SK-N-SH (cell line): ENCODE data around the gene DCAKD. TPM values are rescaled to one million over a fixed set of nuclear protein-coding genes. Genes with fewer than 3 reads are reported as not detected.

Experiments used
- CTCF ChIA-PET: fragments of 300-600, 350-600 bp; formaldehyde crosslinking; extraction: SDS; loops from one replicate; lab custom pipeline; 2021; lab: Yijun Ruan, JAX
- POLR2A ChIA-PET: fragments of 350-600 bp; sonication (Branson Sonifier 250); formaldehyde crosslinking; extraction: SDS; loops from one replicate; lab custom pipeline; 2020; ENCODE audit warnings: antibody characterized with exemption, inconsistent platforms; lab: Yijun Ruan, JAX
- DNase-seq: peaks from one replicate; pipeline ENCODE4 v3.0.0; 2012
- H2AFZ ChIP-seq: fragments of 200-600 bp; sonication (generic); 2 replicates; pipeline ENCODE4 v1.8.1; 2016; ENCODE audit warnings: antibody characterized with exemption, mild to moderate bottlenecking, low read depth
- H3F3A ChIP-seq: fragments of 200-600 bp; sonication (generic); replicated peaks from 2 replicates; pipeline ENCODE3; 2016; ENCODE audit warnings: antibody characterized with exemption, mild to moderate bottlenecking; ENCODE audit not compliant: insufficient read depth
- H3K27ac ChIP-seq, 2 experiments: fragments of 200-500 bp in 1 of 2; fragments of 200-600 bp in 1 of 2; sonication (Bioruptor generic) in 1 of 2; sonication (generic), shearing (Covaris generic) in 1 of 2; 2 replicates each; pipeline versions ENCODE4 v1.5.1 to v1.6.1; 2014 to 2016; ENCODE audit warnings: low read depth in 2 of 2, inconsistent platforms in 1 of 2, low read length in 1 of 2, mild to moderate bottlenecking in 1 of 2, mixed read lengths in 1 of 2
- H3K27me3 ChIP-seq: fragments of 200-600 bp; sonication (generic), shearing (Covaris generic); 2 replicates; pipeline ENCODE4 v1.6.1; 2016; ENCODE audit warnings: mixed run types; ENCODE audit not compliant: insufficient read depth
- H3K36me3 ChIP-seq, 2 experiments: fragments of 200-500 bp in 1 of 2; fragments of 200-600 bp in 1 of 2; sonication (Bioruptor generic) in 1 of 2; sonication (generic) in 1 of 2; replicated peaks in 1 of 2; 2 replicates each; pipeline versions ENCODE3 to v1.5.1; 2014 to 2016; ENCODE audit warnings: low read length in 1 of 2, mild to moderate bottlenecking in 1 of 2; ENCODE audit not compliant: insufficient read depth in 2 of 2, control insufficient read depth in 1 of 2
- H3K4me1 ChIP-seq, 2 experiments: fragments of 200-500 bp in 1 of 2; fragments of 200-600 bp in 1 of 2; sonication (Bioruptor generic) in 1 of 2; sonication (generic), shearing (Covaris generic) in 1 of 2; 2 replicates each; pipeline versions ENCODE4 v1.5.1 to v1.6.1; 2014 to 2016; ENCODE audit warnings: low read depth in 1 of 2, low read length in 1 of 2, mixed run types in 1 of 2; ENCODE audit not compliant: insufficient read depth in 2 of 2, control insufficient read depth in 1 of 2
- H3K4me2 ChIP-seq: fragments of 200-600 bp; sonication (generic), shearing (Covaris generic); 2 replicates; pipeline ENCODE4 v1.6.1; 2017; ENCODE audit warnings: mixed run types
- H3K4me3 ChIP-seq, 2 experiments: fragments of 200-500 bp in 1 of 2; fragments of 200-600 bp in 1 of 2; sonication (Bioruptor generic) in 1 of 2; sonication (generic), shearing (Covaris generic) in 1 of 2; 2 replicates each; pipeline versions ENCODE4 v1.5.1 to v1.8.1; 2014 to 2016; ENCODE audit warnings: low read depth in 2 of 2, inconsistent platforms in 1 of 2, low read length in 1 of 2, mild to moderate bottlenecking in 1 of 2, mixed read lengths in 1 of 2, moderate library complexity in 1 of 2
- H3K79me2 ChIP-seq: fragments of 200-600 bp; sonication (generic); 2 replicates; pipeline ENCODE4 v1.8.1; 2017; ENCODE audit warnings: mild to moderate bottlenecking; ENCODE audit not compliant: insufficient read depth
- H3K9ac ChIP-seq: fragments of 200-600 bp; sonication (generic); 2 replicates; pipeline ENCODE4 v1.6.1; 2017; ENCODE audit warnings: mixed run types
- H3K9me2 ChIP-seq: fragments of 200-600 bp; sonication (generic); 2 replicates; pipeline ENCODE4 v1.6.1; 2017; ENCODE audit warnings: mixed run types
- H3K9me3 ChIP-seq: fragments of 200-600 bp; sonication (generic); 2 replicates; pipeline ENCODE4 v1.6.1; 2017; ENCODE audit warnings: mixed run types, mild to moderate bottlenecking, moderate library complexity
- H4K20me1 ChIP-seq: fragments of 200-600 bp; sonication (generic); 2 replicates; pipeline ENCODE4 v1.6.1; 2017; ENCODE audit warnings: mild to moderate bottlenecking, mixed run types; ENCODE audit not compliant: insufficient read depth
- CHD2 ChIP-seq: fragments of 150-350 bp; IDR thresholded peaks from 2 replicates; pipeline ENCODE4 v1.6.1; 2018; ENCODE audit warnings: low read length; ENCODE audit not compliant: partially characterized antibody
- ELF1 ChIP-seq: IDR thresholded peaks from 2 replicates; pipeline ENCODE4 v1.4.0; 2012
- EP300 ChIP-seq, 2 experiments: IDR thresholded peaks; 2 replicates each; pipeline versions ENCODE4 v1.4.0 to v1.6.1; 2012; ENCODE audit warnings: borderline replicate concordance in 1 of 2, low read depth in 1 of 2, low read length in 1 of 2
- FOXM1 ChIP-seq: IDR thresholded peaks from 2 replicates; pipeline ENCODE4 v1.4.0; 2012; ENCODE audit warnings: low read depth, mild to moderate bottlenecking
- GABPA ChIP-seq: IDR thresholded peaks from 2 replicates; pipeline ENCODE4 v1.4.0; 2012; ENCODE audit warnings: low read depth, mild to moderate bottlenecking
- GATA2 ChIP-seq: sonication (generic); formaldehyde crosslinking; IDR thresholded peaks from 2 replicates; pipeline ENCODE4 v1.5.0; 2020; ENCODE audit warnings: mild to moderate bottlenecking, missing genetic modification reagents
- JUND ChIP-seq: IDR thresholded peaks from 2 replicates; pipeline ENCODE4 v1.4.0; 2012
- NRF1 ChIP-seq: IDR thresholded peaks from 2 replicates; pipeline ENCODE4 v1.6.1; 2012; ENCODE audit warnings: low read depth, mild to moderate bottlenecking, low read length
- RCOR1 ChIP-seq: fragments of 150-350 bp; IDR thresholded peaks from 2 replicates; pipeline ENCODE4 v1.6.1; 2017; ENCODE audit warnings: antibody characterized with exemption, low read length
- SIN3A ChIP-seq: IDR thresholded peaks from 2 replicates; pipeline ENCODE4 v1.6.1; 2012; ENCODE audit warnings: low read depth, mild to moderate bottlenecking, low read length, moderate library complexity, borderline replicate concordance
- TAF1 ChIP-seq: IDR thresholded peaks from 2 replicates; pipeline ENCODE4 v1.6.1; 2012; ENCODE audit warnings: low read depth, mild to moderate bottlenecking, low read length, moderate library complexity, borderline replicate concordance
- TCF12 ChIP-seq: IDR thresholded peaks from 2 replicates; pipeline ENCODE4 v1.4.0; 2012
- polyA plus RNA-seq, 3 experiments: library from polyadenylated mRNA; depleted of rRNA; stranded (reverse); fragments of >200 nt; gene quantifications; 2 replicates each; pipeline ENCODE4 v1.2.3, GENCODE V29; 2012
- TF ChIP-seq, protein P1 (sequence below): IDR thresholded peaks from 2 replicates; pipeline ENCODE4 v1.4.0; 2012; ENCODE audit warnings: low read depth, borderline replicate concordance
- TF ChIP-seq, protein P2 (sequence below): fragments of 150-350 bp; IDR thresholded peaks from 2 replicates; pipeline ENCODE4 v1.6.1; 2017; ENCODE audit warnings: antibody characterized with exemption, low read length, low read depth, borderline replicate concordance
- TF ChIP-seq, protein P3 (sequence below): fragments of 200-600 bp; sonication (generic); IDR thresholded peaks from 2 replicates; pipeline ENCODE4 v1.6.1; 2017; ENCODE audit warnings: antibody characterized with exemption, mild to moderate bottlenecking, moderate library complexity

Gene DCAKD
- polyA plus RNA-seq, 1 of the 3 experiments (the other 2 are of a cell fraction): 48.8 TPM

- TF ChIP-seq, protein P1, sequence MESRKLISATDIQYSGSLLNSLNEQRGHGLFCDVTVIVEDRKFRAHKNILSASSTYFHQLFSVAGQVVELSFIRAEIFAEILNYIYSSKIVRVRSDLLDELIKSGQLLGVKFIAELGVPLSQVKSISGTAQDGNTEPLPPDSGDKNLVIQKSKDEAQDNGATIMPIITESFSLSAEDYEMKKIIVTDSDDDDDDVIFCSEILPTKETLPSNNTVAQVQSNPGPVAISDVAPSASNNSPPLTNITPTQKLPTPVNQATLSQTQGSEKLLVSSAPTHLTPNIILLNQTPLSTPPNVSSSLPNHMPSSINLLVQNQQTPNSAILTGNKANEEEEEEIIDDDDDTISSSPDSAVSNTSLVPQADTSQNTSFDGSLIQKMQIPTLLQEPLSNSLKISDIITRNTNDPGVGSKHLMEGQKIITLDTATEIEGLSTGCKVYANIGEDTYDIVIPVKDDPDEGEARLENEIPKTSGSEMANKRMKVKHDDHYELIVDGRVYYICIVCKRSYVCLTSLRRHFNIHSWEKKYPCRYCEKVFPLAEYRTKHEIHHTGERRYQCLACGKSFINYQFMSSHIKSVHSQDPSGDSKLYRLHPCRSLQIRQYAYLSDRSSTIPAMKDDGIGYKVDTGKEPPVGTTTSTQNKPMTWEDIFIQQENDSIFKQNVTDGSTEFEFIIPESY: no peak
- TF ChIP-seq CHD2 (no peak), GABPA (no peak), JUND (no peak)
These were observed 52.0 kb downstream of the DCAKD start (continued) for GRCh38 chr17:44999433-44999832.

- no peaks in the 10 kb centered on the region for H3F3A ChIP-seq
- H2AFZ ChIP-seq: no peak overlapping the region
- H3K4me1 ChIP-seq: no peaks in the 10 kb centered on the region; a peak in 1 of 4 replicates
- no peaks in the 10 kb centered on the region for H3K36me3 ChIP-seq
- TF ChIP-seq TCF12: no peak
- TF ChIP-seq NRF1: no peak
- no peak for TF ChIP-seq EP300 (IDR thresholded peaks at IDR 0.05; ENCODE audit: borderline replicate concordance in 1 of 2, low read depth in 1 of 2, low read length in 1 of 2)
- TF ChIP-seq, protein P2, sequence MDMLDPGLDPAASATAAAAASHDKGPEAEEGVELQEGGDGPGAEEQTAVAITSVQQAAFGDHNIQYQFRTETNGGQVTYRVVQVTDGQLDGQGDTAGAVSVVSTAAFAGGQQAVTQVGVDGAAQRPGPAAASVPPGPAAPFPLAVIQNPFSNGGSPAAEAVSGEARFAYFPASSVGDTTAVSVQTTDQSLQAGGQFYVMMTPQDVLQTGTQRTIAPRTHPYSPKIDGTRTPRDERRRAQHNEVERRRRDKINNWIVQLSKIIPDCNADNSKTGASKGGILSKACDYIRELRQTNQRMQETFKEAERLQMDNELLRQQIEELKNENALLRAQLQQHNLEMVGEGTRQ: no peak
- TF ChIP-seq, protein P3, sequence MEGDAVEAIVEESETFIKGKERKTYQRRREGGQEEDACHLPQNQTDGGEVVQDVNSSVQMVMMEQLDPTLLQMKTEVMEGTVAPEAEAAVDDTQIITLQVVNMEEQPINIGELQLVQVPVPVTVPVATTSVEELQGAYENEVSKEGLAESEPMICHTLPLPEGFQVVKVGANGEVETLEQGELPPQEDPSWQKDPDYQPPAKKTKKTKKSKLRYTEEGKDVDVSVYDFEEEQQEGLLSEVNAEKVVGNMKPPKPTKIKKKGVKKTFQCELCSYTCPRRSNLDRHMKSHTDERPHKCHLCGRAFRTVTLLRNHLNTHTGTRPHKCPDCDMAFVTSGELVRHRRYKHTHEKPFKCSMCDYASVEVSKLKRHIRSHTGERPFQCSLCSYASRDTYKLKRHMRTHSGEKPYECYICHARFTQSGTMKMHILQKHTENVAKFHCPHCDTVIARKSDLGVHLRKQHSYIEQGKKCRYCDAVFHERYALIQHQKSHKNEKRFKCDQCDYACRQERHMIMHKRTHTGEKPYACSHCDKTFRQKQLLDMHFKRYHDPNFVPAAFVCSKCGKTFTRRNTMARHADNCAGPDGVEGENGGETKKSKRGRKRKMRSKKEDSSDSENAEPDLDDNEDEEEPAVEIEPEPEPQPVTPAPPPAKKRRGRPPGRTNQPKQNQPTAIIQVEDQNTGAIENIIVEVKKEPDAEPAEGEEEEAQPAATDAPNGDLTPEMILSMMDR: no peak
- TF ChIP-seq ELF1: no peak
- no peak for TF ChIP-seq CHD2
- TF ChIP-seq FOXM1: no peak
- TF ChIP-seq RCOR1: no peak
- no peak for TF ChIP-seq GATA2 (CRISPR knock-in tag)
- TF ChIP-seq SIN3A: no peak
- TF ChIP-seq TAF1: no peak
- H3K9me3 ChIP-seq: no peaks in the 10 kb centered on the region
- POLR2A ChIA-PET: no interaction called here
- CTCF ChIA-PET: interaction anchor here (1.2 to 1.5 kb wide), 4 partner anchors 10 to 28 kb away, joined by 4 read pairs; no protein-coding TSS in a partner anchor
- H3K27me3 ChIP-seq: no peaks in the 10 kb centered on the region
- H3K4me3 ChIP-seq: no peak overlapping the region
- no peak overlapping the region for H3K9ac ChIP-seq
- no peak for DNase-seq
- no peak overlapping the region for H3K4me2 ChIP-seq
- no peaks in the 10 kb centered on the region for H4K20me1 ChIP-seq
- H3K9me2 ChIP-seq: no peaks in the 10 kb centered on the region
- H3K27ac ChIP-seq: no peak overlapping the region
- H3K79me2 ChIP-seq: no peaks in the 10 kb centered on the region
These were observed 52.8 kb downstream of the DCAKD start for GRCh38 chr17:44998646-44999045.
